Activated naive CD4-positive, alpha-beta T cell treated with anti-CD3 and anti-CD28 coated beads, Interleukin-2, amount 50 U/mL, for 16 hours (primary cell): Measurements from ENCODE around the gene SCOC.

Experiments used
- DNase-seq: peaks from one replicate; pipeline ENCODE4 v3.0.0-alpha.2; 2020

Gene SCOC

DNA sequence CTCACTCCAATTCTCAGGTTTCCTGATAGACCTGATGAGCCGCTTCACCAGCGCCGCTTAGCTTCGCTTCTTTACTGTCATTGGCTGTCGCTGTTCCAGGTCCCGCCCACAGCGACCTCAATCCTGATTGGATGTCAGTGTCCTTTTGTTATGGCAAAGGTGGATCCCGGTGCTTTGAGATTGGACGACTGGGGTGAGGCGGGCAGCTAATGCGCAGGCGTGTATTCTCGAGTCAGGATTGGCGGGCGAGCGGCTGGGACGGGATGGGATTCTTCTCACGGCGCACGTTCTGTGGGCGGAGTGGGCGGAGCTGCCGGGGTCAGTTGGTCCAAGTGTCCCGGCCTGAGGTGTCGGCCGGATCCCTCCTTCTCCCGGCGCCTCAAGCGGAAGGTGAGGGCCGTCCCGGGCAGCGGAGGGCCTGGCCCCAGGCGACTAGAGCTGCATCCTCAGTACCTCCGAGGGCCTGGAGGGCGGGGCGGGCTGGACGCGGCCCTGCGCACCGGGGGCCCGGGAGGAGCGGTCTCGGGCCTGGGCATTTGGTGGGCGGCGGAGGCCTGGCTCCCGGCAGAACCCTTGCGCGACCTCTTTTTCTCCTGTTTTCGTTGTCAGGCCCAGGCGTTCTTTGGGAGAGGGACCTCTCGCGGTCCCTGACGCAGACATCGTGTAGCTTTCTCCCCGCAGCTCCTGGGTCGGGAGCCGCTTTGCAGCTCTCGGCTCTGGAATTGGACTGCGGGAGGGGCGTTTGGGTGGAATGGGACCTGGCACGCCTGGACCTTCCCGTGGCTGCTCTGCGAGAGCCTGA, at the start of gene SCOC:
SCOC (plus strand) TSS at position 319 of the 802 bp plus-strand sequence. CDS start 5,525 bp downstream, outside the sequence.
- peak; percentile 97 for DNase-seq

- no peak for DNase-seq
Observed at GRCh38 chr4:140326395-140326993, 47.0 kb upstream of the SCOC start.

DNA sequence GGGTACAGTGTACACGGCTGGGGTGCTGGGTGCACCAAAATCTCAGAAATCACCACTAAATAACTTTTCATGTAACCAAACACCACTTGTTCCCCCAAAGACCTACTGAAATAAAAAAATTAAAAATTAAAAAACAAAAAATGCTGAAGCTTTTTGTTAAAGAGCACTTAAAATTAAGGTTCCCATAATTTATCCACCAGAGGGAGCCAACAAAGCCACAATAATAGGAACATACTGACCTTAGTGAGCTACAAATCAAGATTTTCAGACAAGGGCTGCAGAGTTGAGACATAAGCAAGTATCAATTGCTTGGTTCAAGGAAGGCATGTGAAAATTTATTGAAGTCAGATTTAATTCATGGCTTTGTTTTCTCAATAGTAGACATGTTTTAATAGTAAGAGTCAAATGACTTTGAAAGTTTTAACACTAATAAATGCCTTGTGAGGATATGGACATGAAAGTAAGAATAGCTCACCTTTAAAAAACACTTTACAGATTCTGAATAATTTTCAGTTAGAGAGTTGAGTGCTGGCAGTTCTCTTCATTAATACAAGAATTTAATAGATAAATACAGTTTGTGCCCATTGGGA, 43.0 kb upstream of the SCOC start:
- no peak for DNase-seq

DNA sequence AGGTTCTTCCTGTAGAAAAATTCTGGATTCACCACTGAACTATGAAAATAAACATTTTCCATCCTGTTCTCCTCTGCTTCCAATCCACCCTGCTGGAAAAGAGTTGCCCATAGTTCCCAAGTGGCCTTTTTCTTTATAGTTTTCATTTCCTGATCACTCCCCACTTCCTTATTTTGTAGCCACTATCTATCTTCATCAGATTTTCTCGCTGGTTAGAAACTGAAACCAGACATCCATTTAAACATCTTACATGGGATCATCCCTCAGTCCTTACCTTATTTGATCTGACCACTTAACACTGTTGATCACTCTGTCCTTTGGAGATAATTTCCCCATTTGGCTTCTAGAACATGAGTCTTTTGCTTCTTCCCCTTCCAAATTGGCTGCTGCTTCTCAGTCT, 42.2 kb upstream of the SCOC start:
- DNase-seq: no peak

DNA sequence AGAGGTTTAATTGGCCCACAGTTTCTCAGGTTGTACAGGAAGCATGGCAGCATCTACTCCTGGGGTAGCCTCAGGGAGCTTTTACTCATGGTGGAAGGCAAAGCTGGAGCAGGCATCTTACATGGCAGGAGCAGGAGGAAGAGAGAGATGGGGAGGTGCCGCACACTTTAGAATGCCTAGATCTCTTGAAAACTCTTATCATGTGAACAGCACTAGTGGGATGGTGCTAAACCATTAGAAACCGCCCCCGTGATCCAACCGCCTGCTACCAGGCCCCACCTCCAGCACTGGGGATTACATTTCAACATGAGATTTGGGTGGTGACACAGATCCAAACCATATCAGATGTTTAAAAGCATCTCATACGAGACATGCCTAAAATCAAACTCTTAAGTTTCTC, 41.6 kb upstream of the SCOC start:
- no peak for DNase-seq

DNA sequence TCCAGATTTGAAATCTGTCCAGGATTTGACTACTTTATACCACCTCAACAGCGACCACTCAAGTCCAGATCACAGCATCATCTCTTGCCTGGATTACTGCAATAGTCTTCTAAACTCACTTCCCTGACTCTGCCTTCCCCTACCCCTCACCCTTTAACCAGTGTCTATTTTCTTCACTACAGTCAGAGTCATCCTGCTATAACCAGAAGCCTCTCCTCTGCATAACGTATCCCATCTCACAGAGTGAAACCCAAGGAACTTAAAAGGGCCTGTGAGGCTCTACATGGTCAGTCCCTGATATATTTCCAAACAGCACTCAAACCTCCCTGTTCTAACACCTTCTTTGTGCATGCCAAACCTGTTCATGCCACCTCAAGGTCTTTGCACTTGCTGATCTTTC, 40.7 kb upstream of the SCOC start:
- DNase-seq: no peak

DNA sequence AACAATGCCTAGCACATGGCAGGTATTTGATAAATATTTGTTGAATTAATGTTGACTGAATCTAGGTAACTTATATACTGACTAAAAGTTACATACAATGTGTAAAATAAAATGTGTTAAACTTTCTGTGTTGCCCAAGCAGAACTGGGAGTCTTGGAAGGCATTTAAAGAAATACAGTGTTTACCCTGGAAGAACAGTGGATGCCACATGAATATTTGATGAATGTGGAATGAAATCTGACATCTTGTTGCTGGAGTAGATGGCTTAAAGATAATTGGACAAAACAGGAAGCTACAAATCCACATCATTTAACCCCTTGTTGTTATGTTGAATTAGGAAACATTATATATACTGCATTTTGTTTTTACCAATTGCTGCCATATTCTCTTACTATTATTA, 39.9 kb upstream of the SCOC start:
- DNase-seq: no peak

DNA sequence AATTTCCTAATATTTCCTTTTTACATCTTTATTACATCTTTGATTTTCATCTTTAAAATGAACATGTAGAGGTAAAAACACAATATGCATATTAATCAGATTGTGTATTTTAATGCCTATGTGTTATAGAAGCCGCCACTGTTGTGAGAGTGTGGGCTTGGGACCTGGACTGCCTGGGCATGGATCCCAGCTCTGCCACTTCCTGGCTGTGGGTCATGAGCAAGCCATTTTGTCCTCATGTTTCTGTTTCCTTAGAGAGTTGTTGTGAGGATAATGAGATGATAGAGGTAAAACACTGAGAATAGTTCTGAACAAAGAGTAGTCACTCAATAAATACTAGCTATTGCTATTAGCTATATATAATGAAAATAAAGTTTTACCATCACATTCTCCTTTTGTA, 38.4 kb upstream of the SCOC start:
- DNase-seq: no peak

DNA sequence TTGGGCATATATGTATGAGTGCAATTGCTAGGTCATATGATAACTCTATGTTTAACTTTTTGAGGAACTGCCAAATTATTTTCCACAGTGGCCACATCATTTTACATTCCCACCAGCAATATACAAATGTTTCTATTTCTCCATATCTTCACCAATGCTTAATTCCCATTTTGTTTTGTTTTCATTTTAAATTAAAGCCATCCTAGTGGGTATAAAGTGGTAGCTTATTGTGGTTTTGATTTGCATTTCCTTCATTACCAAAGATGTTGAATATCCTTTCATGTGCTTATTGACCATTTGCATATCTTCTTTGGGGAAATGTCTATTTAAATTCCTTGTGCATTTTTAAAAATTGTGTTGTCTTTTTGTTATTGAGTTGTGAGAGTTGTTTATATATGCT, 36.7 kb upstream of the SCOC start:
- no peak for DNase-seq

DNA sequence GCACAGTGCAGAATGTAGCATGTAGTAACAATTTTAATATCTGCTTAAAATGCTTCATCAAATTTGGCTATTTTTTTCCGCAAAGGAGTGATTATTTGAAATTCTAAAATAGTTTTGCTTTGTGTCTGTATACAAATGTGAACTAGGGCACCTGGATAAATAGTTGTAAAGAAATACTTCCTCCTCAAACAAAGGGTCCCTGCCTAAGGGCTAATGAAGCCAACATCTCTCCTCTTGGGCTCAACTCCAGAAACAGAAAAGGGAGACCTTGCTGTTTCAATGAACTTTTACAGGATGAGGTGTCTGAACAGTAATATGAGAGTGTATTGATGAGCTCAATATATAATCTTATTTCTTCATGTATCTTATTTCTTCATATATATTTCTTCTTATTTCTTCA, 30.8 kb upstream of the SCOC start:
- no peak for DNase-seq

GRCh38 chr4:140343303-140343702, 30.1 kb upstream of the SCOC start:
- DNase-seq: no peak

- no peak for DNase-seq
Observed at GRCh38 chr4:140344101-140344500, 29.3 kb upstream of the SCOC start.

DNA sequence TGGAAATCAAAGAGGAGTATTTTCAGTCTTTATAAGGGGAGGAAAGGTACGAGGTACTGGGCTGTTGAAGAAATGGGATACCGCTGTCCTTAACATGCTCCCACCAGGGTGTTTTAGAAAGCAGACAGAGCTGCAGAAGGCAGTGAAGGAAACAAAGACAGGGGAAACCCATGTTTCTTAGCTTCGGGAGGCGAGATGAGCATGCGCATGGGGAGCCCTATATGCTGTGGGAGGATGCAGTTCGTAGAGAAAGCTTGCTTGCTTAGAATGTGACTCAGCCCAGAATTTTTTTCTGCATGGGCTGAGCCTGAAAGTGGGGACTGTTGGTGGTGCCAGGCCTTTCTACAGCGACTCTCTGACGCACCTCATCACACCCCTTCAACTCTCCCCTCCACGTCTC, 28.8 kb upstream of the SCOC start:
- DNase-seq: no peak

DNA sequence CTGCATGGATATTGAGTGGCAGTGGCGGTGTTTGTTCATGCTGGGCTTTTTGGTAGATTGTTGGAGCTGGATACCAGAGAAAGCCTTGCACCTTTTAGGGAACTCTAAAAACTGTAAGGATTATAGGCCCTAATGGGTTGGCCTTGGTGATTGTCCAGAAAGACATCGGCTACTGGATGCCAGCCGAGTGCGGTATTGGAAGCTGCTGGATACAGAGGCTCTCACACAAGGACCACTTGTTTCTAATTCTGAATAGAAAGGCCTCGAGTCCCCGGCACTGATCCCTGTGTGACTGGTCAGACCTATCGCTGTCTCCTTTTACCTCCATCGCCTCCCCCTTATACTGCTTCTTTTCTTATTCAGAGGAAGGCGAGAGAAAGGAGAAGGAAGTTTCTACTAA, 27.3 kb upstream of the SCOC start:
- no peak for DNase-seq

DNA sequence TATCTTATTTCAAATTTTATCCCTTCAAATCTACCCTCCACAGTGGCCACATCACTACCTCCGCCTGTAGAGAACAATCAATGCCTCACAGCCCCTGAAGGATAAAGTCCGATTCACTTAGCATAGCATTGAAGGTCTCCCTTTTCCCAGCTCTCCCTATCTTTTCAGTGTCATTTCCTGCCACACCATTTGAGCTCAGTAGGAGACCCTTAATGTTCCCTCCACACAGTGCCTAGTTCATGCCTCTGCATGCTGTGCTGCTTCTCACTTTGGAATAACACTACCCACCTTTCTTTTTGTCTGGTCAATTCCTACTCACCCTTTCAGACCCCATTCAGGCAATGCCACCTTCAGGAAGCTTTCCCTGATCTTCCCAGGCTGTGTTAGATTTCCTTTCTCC, 23.6 kb upstream of the SCOC start:
- DNase-seq: no peak

GRCh38 chr4:140351093-140352075, 22.1 kb upstream of the SCOC start:
- no peak for DNase-seq

DNA sequence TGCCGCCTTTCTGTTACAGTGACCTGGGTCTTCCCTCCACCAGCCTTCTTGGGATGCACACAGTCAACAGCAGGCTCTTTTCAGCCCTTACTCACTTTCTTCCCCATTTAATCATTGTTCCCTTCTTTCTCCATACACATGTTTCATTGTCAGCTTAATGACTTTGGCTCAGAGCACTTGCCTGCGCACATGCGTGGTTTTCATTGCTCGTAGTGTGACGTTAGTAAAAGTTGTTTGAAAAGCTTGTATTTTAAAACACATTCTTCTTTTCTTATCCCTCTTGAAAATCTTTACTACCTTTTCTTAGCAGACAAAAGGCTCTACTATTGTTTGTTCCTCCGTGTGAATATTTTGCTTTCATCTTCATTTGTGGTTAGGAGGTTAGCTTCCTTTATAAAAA, 19.7 kb upstream of the SCOC start:
- DNase-seq: no peak

- no peak for DNase-seq
Observed at GRCh38 chr4:140355288-140355687, 18.2 kb upstream of the SCOC start.

- DNase-seq: no peak
Observed at GRCh38 chr4:140357868-140358267, 15.6 kb upstream of the SCOC start.

DNA sequence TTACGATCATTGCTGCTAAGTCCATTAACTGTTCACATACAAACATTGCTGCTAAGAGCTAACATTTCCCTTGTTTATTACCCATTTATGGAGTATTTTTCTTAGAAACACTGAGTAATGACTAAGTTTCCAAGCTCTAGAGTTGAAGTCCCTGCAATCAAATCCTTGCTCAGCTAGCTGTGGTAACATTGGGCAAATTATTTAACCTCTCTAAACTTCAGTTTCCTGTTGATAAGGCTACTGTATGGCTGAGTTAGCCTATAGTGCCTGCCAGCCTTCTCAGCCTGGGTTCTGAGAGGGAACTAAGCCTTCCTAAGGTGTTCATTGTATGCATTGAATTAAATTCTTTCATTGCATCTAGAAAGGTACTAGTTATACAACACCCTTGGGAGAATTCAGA, 15.2 kb upstream of the SCOC start:
- no peak for DNase-seq

DNA sequence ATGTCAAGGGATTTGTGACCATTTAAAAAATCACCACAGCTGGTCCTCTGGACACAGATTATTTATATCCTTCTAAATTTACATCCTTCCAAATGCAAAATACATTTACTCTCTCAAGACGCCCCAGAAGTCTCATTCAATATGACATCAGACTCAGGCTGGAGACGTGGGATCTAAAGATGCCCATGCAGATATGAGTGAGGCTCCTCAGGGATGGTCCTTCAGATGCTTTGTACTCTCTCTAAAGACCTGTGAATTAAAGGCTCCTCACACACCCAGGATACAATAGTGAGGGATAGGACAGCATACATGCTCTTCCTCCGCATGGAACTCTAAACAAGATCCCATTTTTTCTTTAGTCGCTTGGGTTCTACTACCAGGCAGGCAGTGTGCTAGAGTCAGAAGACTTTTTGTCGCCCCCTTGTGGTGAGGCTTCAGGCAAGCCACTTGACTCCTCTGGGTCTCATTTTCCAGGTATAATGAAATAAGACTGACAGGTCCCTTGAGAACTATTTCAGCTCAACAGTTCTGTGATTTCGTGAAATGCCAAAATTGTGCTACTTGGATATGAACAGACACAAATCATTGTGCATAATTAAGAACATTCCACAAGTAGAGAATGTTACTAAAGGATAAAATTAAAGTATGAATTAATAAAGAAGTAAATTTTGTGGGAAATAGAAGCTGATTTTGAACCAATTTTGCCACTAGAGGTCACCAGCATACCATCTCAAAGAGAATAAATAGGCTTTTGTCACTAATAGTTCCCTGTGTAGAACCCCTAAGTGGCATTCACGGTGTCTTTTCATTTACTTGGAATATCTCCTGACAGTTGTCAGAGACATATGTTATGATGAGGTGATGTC, 13.7 kb upstream of the SCOC start:
- peak; percentile 79 for DNase-seq

GRCh38 chr4:140361099-140361498, 12.3 kb upstream of the SCOC start:
- DNase-seq: no peak
